Raji (cell line): ENCODE results near the gene NSL1.

Source experiments
- POLR2A ChIP-seq: IDR thresholded peaks from 2 replicates; pipeline ENCODE4 v1.6.1; 2011; ENCODE audit warnings: low read depth, low read length, control low read depth; ENCODE audit not compliant: insufficient read depth

The NSL1 gene

DNA sequence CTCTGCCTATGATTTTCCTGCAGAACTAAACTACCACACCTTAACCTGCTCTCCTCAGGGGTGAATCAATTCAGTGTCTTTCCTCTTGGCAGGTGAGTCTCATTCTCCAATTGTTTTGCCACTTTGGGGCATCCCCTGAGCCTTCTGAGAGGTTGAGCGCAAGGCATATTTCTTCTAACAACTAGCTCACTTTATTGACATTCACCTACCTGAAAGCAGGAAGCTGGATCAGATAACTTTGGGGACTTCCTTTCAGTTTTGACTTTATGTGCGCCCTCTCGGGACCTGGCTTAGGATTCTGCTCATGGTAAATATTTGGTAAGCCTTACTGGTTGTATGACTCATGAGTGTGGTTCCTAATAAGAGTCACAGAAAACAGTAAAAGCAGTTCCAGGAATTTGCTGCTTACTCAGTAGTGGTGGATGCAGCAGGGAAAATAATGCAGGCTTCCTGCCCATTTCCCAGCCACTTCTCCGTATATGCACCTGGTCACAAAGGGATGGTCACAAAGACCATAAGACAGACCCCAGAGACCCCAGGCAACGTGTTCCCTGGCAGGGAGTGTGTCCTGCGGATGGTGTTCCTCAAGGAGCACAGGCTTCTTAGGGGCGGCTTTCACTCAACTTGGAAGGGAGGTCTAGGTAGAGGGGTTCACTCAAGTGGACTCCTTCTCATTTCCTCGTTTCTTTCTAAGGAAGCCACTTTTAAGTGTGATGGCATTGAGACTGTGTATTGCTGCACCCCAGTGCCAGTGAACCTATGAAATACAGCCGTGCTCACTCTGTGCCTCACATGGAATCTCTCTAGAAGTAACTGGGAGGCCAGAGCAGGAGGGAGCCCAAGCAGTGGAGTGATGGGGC, 70.0 kb downstream of the NSL1 start:
- TF ChIP-seq POLR2A, result no peak

GRCh38 chr1:212719633-212720032, 71.9 kb downstream of the NSL1 start:
- TF ChIP-seq POLR2A, result no peak

DNA sequence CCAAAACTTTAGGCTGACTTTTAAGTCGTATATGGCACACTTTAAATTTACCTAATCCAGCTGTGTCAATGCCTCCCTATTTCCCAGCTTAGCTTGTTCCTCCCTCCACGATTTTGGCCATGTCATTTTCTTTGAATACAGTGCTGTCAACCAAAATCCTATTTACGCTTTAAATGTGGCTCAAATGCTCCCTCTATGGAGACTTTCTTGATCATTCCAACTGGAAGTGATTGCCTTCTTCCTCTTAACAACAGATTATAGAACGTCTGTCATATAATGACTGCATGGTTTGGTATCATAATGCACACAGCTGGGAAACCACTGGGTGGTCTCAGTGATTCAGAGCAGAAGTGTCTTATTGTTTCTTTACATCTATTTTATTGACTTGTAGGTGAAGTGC, 73.1 kb downstream of the NSL1 start:
- no peak for TF ChIP-seq POLR2A

DNA sequence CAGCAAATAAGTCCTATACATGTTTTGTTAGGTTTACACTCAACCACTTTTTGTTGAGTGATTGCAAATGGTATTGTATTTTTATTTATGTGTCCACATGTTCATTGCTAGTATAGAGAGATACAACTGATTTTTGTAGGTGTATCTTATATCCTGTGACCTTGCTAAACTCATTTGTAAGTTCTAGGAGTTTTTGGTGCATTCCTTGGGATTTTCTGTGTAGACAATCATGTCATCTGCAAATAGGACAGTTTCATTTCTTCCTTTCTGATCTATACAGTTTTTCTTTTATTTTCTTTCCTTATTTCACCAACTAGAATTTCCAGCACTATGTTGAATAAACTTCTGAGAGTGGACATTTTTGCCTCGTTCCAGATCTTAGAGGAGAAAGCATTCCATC, 75.4 kb downstream of the NSL1 start:
- no peak for TF ChIP-seq POLR2A

DNA sequence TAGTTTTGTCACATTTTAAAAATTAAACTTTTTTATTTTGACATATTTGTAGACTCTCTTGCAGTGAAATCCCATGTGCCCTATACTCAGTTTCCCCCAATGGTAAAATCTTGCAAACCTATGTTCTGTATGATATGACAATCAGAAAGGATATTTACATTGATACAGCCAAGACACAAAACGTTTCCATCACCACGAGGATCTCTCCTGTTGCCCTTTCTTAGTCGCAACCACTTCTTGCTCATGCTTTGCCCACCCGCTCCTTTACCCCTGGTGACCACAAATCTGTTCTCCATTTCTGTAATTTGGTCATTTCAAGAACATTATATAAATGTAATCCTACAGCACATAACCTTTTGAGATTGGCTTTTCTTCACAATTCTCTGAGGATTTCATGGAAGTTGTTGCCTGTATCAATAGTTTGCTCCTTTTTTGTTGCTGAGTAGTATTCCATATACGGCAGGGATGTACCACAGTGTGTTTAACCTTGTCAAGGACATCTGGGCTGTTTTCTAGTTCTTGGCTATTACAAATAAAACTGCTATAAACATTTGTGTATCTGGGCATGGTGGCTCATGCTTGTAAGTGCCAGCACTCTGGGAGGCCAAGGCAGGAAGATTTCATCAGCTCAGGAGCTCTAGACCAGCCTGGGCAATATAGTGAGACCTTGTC, 78.0 kb downstream of the NSL1 start:
- TF ChIP-seq POLR2A, result no peak

GRCh38 chr1:212712451-212713303, 78.9 kb downstream of the NSL1 start:
- no peak for TF ChIP-seq POLR2A

DNA sequence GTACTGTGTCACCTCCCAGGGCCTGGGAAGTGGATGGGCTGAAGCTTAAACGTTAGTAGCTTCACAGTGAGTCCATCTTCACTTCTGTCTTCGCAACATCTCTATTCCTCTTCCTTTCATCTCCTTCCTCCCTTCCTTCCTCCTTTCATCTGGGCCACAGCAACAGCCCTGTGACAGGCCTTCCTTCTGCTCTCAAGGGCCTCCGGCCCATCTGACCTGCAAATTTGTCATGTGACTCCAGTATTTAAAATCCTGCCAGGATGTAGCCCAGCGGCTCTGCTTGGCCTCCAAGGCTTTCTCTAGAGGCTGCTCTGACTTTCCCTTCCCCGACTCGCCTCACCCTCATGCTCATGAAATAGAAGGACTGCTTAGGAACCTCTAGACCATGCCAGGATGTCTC, 81.0 kb downstream of the NSL1 start:
- no peak for TF ChIP-seq POLR2A

DNA sequence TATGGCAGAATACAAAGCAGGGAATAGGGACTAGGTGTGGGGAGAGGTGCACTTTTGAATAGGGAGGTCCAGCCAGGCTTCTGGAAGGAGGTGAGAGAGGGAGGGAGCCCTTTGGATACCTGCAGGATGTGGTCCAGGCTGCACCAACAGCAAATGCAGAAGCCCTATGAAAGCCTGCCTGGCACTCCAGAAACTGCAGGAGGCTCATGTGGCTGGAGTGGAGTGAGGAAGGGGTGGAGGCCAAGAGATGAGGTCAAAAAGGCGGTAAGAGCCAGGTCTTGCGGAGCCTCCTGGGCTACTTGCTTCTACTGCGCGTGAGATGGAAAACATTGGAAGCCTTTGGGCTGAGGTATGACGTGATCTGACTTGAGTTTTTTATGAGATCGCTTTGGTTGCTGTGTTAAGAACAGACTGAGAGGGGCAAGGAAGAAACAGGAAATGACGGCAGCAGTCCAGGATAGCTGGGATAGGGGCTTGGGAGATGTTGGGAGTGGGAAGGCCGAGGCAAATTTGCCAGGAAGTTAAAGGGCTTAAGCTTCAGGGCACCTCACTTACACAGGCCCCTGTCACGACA, 87.5 kb downstream of the NSL1 start:
- no peak for TF ChIP-seq POLR2A

DNA sequence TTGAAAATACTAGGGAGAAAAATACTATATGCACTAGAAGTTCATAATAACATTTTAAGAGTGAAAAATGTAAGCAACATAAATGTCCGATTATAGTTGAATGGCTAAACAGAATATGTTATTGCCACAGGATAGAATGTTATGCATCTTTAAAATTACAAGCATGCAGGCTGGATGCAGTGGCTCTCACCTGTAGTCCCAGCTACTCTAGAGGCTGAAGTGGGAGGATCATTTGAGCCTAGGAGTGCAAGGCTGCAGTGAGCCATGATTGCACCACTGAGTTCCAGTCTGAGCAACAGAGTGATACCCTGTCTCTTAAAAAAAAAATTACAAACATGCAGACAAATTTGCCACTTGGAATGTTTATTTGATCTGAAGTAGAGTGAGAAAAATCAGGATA, 88.9 kb downstream of the NSL1 start:
- TF ChIP-seq POLR2A, result no peak

DNA sequence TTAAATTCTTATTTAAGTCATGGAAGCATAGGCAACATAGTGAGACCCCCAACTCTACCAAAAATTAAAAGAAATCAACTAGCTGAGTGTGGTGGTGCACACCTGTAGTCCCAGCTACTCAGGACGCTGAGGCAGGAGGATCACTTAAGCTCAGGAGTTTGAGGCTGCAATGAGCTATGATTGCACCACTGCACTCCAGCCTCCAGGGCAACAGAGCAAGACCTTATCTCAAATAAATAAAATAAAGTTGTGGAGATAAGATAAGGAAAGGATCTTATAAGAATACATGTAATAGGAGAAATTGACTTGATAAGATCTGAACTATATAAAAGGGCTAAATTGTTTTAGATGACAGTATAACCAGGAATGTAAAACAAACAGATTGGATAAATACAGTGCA, 89.7 kb downstream of the NSL1 start:
- TF ChIP-seq POLR2A, result no peak

DNA sequence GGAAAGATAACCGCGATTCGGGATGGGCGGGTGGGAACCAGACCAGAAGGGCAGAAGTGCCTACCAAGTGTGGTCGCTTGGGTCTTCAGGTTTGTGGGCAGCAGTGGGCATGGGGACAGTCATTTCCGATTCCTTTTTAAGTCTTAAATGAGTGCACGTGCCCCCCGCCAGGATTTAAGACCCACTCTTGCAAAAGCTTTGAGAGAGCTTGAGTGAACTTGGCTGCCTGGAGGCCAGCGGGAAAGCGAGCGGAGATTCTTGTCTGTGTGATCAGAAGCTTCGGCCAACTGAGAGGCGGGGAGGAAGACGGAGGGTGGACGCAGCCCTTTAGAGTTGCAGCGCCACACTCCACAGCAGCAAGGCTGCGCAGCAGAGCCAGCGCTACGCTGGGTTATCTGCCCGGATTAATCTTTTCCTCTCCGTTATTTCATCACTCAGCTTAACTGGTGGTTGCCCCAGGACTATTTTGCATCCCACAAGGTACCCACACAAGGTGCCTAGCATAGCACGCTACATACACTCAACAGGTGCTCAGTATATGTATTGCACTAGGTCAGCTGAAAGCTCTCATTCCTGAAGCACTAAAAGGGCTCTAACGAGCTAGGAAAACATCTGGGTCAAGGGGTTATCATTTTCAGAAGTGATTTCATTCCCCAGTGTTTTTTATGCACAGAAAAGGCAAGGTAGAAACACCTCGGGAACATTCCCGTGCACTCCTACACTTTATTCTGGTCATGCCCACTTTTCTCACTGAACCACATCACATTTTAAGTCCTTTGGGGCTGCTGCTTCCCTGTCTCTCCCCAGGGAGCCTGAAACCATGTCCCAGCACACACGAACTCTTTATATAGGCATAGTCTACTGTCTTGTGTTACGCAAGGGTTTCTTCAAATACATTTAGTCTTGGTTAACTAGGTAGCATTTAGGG, 90.4 kb downstream of the NSL1 start:
- no peak for TF ChIP-seq POLR2A

DNA sequence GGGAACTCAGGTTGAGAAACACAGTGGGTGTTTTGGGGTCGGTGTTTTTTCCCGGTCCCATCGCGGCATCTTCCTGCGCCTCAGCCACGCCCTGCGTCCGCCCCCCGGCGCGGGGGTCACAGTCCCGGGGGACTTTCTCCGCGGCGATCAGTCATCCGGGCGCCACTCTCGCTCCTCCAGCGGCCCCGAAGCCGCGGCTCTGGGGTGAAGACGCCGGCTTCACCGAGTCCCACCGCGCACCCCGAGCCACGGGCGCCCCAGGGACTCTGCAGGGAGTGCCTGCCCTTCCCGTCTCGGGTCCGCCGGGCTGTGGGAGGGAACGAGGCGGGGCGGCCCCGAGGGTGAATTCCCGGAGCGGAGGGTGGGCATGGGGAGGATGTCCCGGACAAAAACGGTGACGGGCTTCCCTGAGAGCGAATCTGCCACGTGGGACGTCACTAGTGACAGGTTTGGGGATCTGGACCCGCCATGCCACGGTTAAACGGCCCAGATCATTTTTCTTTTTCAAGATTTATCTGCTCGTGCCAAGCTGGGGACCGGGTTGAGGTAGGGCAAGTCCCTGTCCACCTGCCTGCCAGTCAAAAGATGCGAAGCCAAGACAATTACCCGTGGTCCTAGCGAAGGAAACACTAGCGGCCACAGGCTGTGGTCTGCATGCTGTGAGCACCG, 91.2 kb downstream of the NSL1 start:
- TF ChIP-seq POLR2A, result no peak

GRCh38 chr1:212699625-212700222, 91.9 kb downstream of the NSL1 start, which contains the start of gene BATF3:
Gene BATF3 (minus strand): TSS chr1:212699840. CDS start chr1:212699762, 78 bp downstream.
- no peak for TF ChIP-seq POLR2A
